Measurements from ENCODE around the gene CNNM4.

DNA sequence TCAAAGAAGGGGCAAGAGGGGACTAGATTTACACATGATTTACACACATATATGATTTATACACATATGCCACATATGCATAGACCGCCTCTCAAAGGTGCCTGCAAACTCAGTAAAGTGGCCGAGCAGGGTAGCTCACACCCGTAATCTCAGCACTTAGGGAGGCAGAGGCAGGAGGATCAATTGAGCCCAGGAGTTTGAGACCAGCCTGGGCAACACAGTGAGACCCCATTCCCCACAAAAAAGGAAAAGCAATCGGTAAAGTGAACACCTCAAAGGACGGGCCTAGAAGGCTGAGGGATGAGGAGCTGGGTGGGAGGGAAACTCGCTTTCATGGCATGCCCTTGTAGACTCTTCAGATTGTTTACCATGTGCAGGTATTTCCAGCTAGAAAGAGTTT, 92.0 kb downstream of the CNNM4 start:
- TF ChIP-seq EZH2 (IDR thresholded peaks at IDR 0.05) (no peak), POLR2AphosphoS5 (IDR thresholded peaks at IDR 0.05; ENCODE audit: borderline replicate concordance, low read depth, low read length) (no peak), FOXP2 (optimal IDR thresholded peaks at IDR 0.05; ENCODE audit: control extremely low read depth, extremely low read length, insufficient read depth) (no peak)

All from SK-N-MC (cell line).